Measurements from ENCODE around the gene EPGN.

- TF ChIP-seq, protein P1, sequence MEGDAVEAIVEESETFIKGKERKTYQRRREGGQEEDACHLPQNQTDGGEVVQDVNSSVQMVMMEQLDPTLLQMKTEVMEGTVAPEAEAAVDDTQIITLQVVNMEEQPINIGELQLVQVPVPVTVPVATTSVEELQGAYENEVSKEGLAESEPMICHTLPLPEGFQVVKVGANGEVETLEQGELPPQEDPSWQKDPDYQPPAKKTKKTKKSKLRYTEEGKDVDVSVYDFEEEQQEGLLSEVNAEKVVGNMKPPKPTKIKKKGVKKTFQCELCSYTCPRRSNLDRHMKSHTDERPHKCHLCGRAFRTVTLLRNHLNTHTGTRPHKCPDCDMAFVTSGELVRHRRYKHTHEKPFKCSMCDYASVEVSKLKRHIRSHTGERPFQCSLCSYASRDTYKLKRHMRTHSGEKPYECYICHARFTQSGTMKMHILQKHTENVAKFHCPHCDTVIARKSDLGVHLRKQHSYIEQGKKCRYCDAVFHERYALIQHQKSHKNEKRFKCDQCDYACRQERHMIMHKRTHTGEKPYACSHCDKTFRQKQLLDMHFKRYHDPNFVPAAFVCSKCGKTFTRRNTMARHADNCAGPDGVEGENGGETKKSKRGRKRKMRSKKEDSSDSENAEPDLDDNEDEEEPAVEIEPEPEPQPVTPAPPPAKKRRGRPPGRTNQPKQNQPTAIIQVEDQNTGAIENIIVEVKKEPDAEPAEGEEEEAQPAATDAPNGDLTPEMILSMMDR (IDR thresholded peaks at IDR 0.05): no peak
- no peak for TF ChIP-seq POLR2A (IDR thresholded peaks at IDR 0.05)
These were observed 9.5 kb downstream of the EPGN start for GRCh38 chr4:74317616-74318246.

Measured in stomach (tissue), 4 donors.